Colonic mucosa (tissue), 4 donors: ENCODE results near the gene CCDC157. TPM values are rescaled to one million over a fixed set of nuclear protein-coding genes. Genes with fewer than 3 reads are reported as not detected.

ENCODE experiments used
- DNase-seq: peaks from one replicate; pipeline ENCODE4 v3.0.0-alpha.2; 2020
- H3K27ac ChIP-seq: fragments of 200-600 bp; one replicate; pipeline ENCODE4 v1.8.0; 2021
- H3K27me3 ChIP-seq: fragments of 200-600 bp; one replicate; pipeline ENCODE4 v1.8.0; 2021
- H3K36me3 ChIP-seq: fragments of 200-600 bp; one replicate; pipeline ENCODE4 v1.8.0; 2021
- H3K4me1 ChIP-seq: fragments of 200-600 bp; one replicate; pipeline ENCODE4 v1.8.0; 2021; ENCODE audit warnings: mild to moderate bottlenecking
- H3K4me3 ChIP-seq: fragments of 200-600 bp; one replicate; pipeline ENCODE4 v1.8.0; 2021
- H3K9ac ChIP-seq, 2 donors: one replicate each; pipeline ENCODE4 v1.7.0; 2013; ENCODE audit warnings: control low read depth in 2 of 2, low read depth in 2 of 2, low read length in 2 of 2
- H3K9me3 ChIP-seq: fragments of 200-600 bp; one replicate; pipeline ENCODE4 v1.8.0; 2021
- CTCF ChIP-seq: fragments of 200-600 bp; IDR thresholded peaks from one replicate; pipeline ENCODE4 v1.8.0; 2022; ENCODE audit warnings: antibody characterized with exemption, mild to moderate bottlenecking
- intact Hi-C: fragments of 100-400 bp; cut with DNase I; formaldehyde crosslinking; loops from one replicate; pipeline ENCODE4 v1.14.1; 2022
- total RNA-seq, 2 donors: library from RNA; stranded (reverse); fragmentation: NEBNext Ultra II Directional in 1 of 2; extraction: Animal tissue kit (Norgen Biotek cat#: 25700) in 1 of 2; gene quantifications; one replicate each; pipeline ENCODE4 v1.2.1, GENCODE V29; 2021
- donor health status: healthy.
- donor health status: DM: no; HTN: no; CAD: no.
- donor health status: DM: no; HTN: no; CAD: no.

CCDC157 gene
- total RNA-seq, 2 donors from 2014 or later: 1.1 to 1.6 TPM

- Histone ChIP-seq H3K27ac (no peak overlapping the region), H3K4me3 (no peak overlapping the region), H3K9ac (no peak overlapping the region), H3K36me3 (no peaks in the 10 kb centered on the region), H3K4me1 (no peaks in the 10 kb centered on the region), H3K9me3 (no peaks in the 10 kb centered on the region), H3K27me3 (no peaks in the 10 kb centered on the region)
- no peak for TF ChIP-seq CTCF
- DNase-seq: no peak
- intact Hi-C loops: no loop called here
Measured at GRCh38 chr22:30413745-30414524, 57.1 kb downstream of the CCDC157 start.

GRCh38 chr22:30414525-30415047 lies 57.8 kb downstream of the CCDC157 start:
- Histone ChIP-seq H3K9me3 (no peaks in the 10 kb centered on the region), H3K9ac (no peak overlapping the region), H3K27me3 (no peaks in the 10 kb centered on the region), H3K27ac (no peak overlapping the region), H3K36me3 (no peaks in the 10 kb centered on the region), H3K4me3 (no peak overlapping the region), H3K4me1 (no peaks in the 10 kb centered on the region)
- intact Hi-C loops: no loop called here
- no peak for TF ChIP-seq CTCF
- DNase-seq: no peak

- TF ChIP-seq CTCF: no peak
- H3K4me3 ChIP-seq: no peak overlapping the region
- peak; percentile 48 for DNase-seq
- H3K9me3 ChIP-seq: no peaks in the 10 kb centered on the region
- H3K9ac ChIP-seq: no peak overlapping the region
- H3K36me3 ChIP-seq: no peaks in the 10 kb centered on the region
- peaks cover under 1% of the 10 kb centered on the region for H3K4me1 ChIP-seq
- H3K27me3 ChIP-seq: no peaks in the 10 kb centered on the region
- intact Hi-C loops: no loop called here
- H3K27ac ChIP-seq: peak overlapping the region; percentile 42
Measured at GRCh38 chr22:30416403-30416802, 59.6 kb downstream of the CCDC157 start.

GRCh38 chr22:30416837-30417236 lies 60.0 kb downstream of the CCDC157 start:
- Histone ChIP-seq H3K4me3 (no peak overlapping the region), H3K36me3 (no peaks in the 10 kb centered on the region), H3K9ac (no peak overlapping the region), H3K9me3 (no peaks in the 10 kb centered on the region), H3K27me3 (no peaks in the 10 kb centered on the region), H3K27ac (peak overlapping the region; percentile 42), H3K4me1 (peaks cover 5% of the 10 kb centered on the region)
- DNase-seq: no peak
- no peak for TF ChIP-seq CTCF
- intact Hi-C loops: no loop called here

GRCh38 chr22:30420347-30421125 lies 63.7 kb downstream of the CCDC157 start:
- Histone ChIP-seq H3K27ac (peak overlapping the region; percentile 94), H3K27me3 (no peaks in the 10 kb centered on the region), H3K4me3 (no peak overlapping the region), H3K36me3 (no peaks in the 10 kb centered on the region), H3K9ac (no peak overlapping the region), H3K4me1 (peaks cover 19% of the 10 kb centered on the region), H3K9me3 (no peaks in the 10 kb centered on the region)
- TF ChIP-seq CTCF: no peak
- intact Hi-C loops: no loop called here
- DNase-seq: no peak
